Kidney (tissue), 14 donors: ENCODE measurements around the gene ROPN1B. TPM values are rescaled to one million over a fixed set of nuclear protein-coding genes. Genes with fewer than 3 reads are reported as not detected.

Source experiments
- DNase-seq, 5 donors: peaks; one replicate each; pipeline ENCODE4 v3.0.0-alpha.2; 2013 to 2020
- FAIRE-seq: peaks from 2 replicates; lab custom pipeline; 2012; peaks lifted over from hg19 to GRCh38; lab: Jason Lieb, UNC
- H3K27ac ChIP-seq, 2 donors: one replicate each; pipeline ENCODE4 v1.7.0; 2013; ENCODE audit warnings: low read depth in 2 of 2, low read length in 2 of 2, inconsistent platforms in 1 of 2
- H3K27me3 ChIP-seq: one replicate; pipeline ENCODE4 v1.7.1; 2013; ENCODE audit warnings: low read length, inconsistent platforms; ENCODE audit not compliant: control insufficient read depth, insufficient read depth
- H3K36me3 ChIP-seq, 3 donors: one replicate each; pipeline versions ENCODE4 v1.7.0 to v1.7.1; 2013; ENCODE audit warnings: low read length in 3 of 3, control low read depth in 1 of 3, inconsistent platforms in 1 of 3; ENCODE audit not compliant: insufficient read depth in 3 of 3, control insufficient read depth in 2 of 3
- H3K4me1 ChIP-seq, 3 donors: one replicate each; pipeline versions ENCODE4 v1.7.0 to v1.7.1; 2013; ENCODE audit warnings: low read length in 3 of 3, inconsistent platforms in 1 of 3, low read depth in 1 of 3; ENCODE audit not compliant: control insufficient read depth in 2 of 3, insufficient read depth in 2 of 3
- H3K4me3 ChIP-seq, 3 donors: one replicate each; pipeline versions ENCODE4 v1.7.0 to v1.8.1; 2013; ENCODE audit warnings: low read length in 3 of 3, control low read depth in 1 of 3, inconsistent platforms in 1 of 3
- H3K9ac ChIP-seq, 3 donors: one replicate each; pipeline versions ENCODE4 v1.7.0 to v1.7.1; 2013; ENCODE audit warnings: low read length in 3 of 3, control low read depth in 1 of 3, inconsistent platforms in 1 of 3
- H3K9me3 ChIP-seq, 3 donors: one replicate each; pipeline versions ENCODE4 v1.7.0 to v1.7.1; 2013; ENCODE audit warnings: low read length in 3 of 3, control low read depth in 1 of 3, inconsistent platforms in 1 of 3; ENCODE audit not compliant: control insufficient read depth in 2 of 3, insufficient read depth in 1 of 3
- intact Hi-C: fragments of 100-400 bp; cut with DNase I; formaldehyde crosslinking; loops from one replicate; pipeline ENCODE4 v1.11.1; 2022
- polyA plus RNA-seq: library from polyadenylated mRNA; stranded (reverse); fragments of 350-450 nt; fragmentation: Illumina TruSeq; extraction: RNeasy Lipid Tissue Mini Kit (QIAGEN cat#74804); gene quantifications from one replicate; pipeline ENCODE4 v1.2.3, GENCODE V29; 2014; ENCODE audit warnings: low read depth, low replicate concordance; ENCODE audit not compliant: insufficient read depth
- total RNA-seq: library from RNA; stranded (reverse); fragmentation: NEBNext Ultra II Directional; extraction: Animal tissue kit (Norgen Biotek cat#: 25700); gene quantifications from one replicate; pipeline ENCODE4 v1.2.1, GENCODE V29; 2021
- TF ChIP-seq, protein P1 (sequence below): IDR thresholded peaks from 3 replicates; pipeline ENCODE4 v1.5.1; 2012; ENCODE audit warnings: mild to moderate bottlenecking, moderate library complexity, borderline replicate concordance; ENCODE audit not compliant: insufficient read depth; ENCODE audit errors: extremely low read depth
- donor health status: control.
- donor health status: control.
- donor health status: control.
- donor health status: control.
- donor health status: control.
- donor health status: DM: yes; HTN: yes; CAD: no.
- donor health status: Normal renal cell carcinoma (clear cell type).

Gene ROPN1B
- total and polyA plus RNA-seq, 2 donors from 2014 or later: not detected

DNA sequence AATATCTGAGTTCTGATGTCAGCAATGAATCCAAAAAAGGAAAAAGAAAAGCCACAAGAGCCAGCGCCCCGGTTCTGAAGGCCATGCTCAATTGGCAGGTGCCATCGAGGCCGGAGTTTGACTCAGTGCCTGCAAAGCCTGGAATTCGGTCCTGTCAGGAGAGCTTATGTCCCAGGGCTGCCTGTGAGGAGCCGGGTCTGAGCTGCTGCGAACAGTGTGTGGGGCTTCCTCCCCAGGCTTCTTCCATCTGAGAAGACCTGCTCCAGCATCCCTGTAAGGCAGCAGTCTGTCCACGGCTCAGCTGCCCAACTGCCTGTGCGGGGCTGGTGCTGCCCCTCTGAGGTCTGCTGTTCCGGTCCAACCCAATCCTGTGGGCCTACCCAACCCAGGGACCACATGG lies 46.1 kb downstream of the ROPN1B start:
- H3K4me3 ChIP-seq: no peak overlapping the region
- H3K36me3 ChIP-seq: peaks cover 0 to 3% (median 2%) of the 10 kb centered on the region in 3 donors
- no peak for FAIRE-seq
- no peaks in the 10 kb centered on the region for H3K27me3 ChIP-seq
- intact Hi-C loops: no loop called here
- H3K4me1 ChIP-seq: no peaks in the 10 kb centered on the region
- peak in 1 of 5 donors; percentile 4 for DNase-seq
- no peak overlapping the region for H3K27ac ChIP-seq
- no peaks in the 10 kb centered on the region for H3K9me3 ChIP-seq
- no peak overlapping the region for H3K9ac ChIP-seq
- TF ChIP-seq, protein P1, sequence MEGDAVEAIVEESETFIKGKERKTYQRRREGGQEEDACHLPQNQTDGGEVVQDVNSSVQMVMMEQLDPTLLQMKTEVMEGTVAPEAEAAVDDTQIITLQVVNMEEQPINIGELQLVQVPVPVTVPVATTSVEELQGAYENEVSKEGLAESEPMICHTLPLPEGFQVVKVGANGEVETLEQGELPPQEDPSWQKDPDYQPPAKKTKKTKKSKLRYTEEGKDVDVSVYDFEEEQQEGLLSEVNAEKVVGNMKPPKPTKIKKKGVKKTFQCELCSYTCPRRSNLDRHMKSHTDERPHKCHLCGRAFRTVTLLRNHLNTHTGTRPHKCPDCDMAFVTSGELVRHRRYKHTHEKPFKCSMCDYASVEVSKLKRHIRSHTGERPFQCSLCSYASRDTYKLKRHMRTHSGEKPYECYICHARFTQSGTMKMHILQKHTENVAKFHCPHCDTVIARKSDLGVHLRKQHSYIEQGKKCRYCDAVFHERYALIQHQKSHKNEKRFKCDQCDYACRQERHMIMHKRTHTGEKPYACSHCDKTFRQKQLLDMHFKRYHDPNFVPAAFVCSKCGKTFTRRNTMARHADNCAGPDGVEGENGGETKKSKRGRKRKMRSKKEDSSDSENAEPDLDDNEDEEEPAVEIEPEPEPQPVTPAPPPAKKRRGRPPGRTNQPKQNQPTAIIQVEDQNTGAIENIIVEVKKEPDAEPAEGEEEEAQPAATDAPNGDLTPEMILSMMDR: no peak

DNA sequence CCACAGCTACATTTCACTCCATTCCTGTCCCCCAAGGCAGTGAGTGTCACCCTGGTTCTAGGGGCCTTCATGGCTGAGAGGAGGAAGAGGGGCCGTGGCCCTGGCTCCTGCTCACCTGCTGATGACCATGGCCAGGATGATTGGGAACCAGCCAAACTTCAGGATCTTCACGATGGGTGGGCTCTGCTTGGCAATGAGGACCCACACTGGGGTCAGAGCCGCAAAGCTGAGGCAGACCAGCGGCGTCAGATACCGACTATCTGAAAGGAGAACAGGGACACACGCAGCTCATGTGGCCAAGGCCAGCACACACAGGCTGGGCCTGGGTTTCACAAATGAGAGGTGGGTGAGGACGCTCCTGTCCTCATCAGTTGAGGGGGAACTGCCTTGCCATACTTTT lies 47.6 kb downstream of the ROPN1B start:
- DNase-seq: peak in 1 of 5 donors; percentile 4
- intact Hi-C loops: no loop called here
- H3K27me3 ChIP-seq: no peaks in the 10 kb centered on the region
- H3K4me1 ChIP-seq: no peaks in the 10 kb centered on the region
- TF ChIP-seq, protein P1: no peak
- FAIRE-seq: no peak
- no peaks in the 10 kb centered on the region for H3K9me3 ChIP-seq
- no peak overlapping the region for H3K9ac ChIP-seq
- no peak overlapping the region for H3K27ac ChIP-seq
- no peak overlapping the region for H3K4me3 ChIP-seq
- peaks cover 0 to 3% (median 2%) of the 10 kb centered on the region in 3 donors for H3K36me3 ChIP-seq

DNA sequence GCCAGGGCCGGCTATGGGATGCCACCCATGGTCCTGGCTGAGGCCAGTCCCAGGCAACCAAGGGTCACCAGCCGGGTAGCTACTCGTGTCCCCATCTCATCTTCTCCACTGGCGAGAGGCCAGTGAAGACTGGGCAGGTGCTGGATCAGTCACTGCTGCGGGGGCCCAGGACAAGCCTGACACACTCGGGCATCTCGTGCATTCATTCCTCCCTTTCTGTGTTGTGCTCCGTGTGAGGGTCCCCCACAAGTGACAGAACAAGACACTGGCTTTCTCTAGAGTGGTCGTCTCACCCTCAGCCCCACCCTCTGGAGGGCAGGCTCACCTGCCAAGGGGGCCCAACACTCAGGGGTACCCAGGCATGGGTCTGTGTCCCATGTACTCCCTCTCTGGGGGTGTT lies 48.4 kb downstream of the ROPN1B start:
- Histone ChIP-seq H3K9me3 (no peaks in the 10 kb centered on the region), H3K4me1 (no peaks in the 10 kb centered on the region), H3K4me3 (no peak overlapping the region), H3K27me3 (no peaks in the 10 kb centered on the region), H3K36me3 (peaks cover 0 to 3% (median 2%) of the 10 kb centered on the region in 3 donors), H3K9ac (no peak overlapping the region), H3K27ac (no peak overlapping the region)
- no peak for DNase-seq
- FAIRE-seq: no peak
- intact Hi-C loops: no loop called here
- TF ChIP-seq, protein P1: no peak

DNA sequence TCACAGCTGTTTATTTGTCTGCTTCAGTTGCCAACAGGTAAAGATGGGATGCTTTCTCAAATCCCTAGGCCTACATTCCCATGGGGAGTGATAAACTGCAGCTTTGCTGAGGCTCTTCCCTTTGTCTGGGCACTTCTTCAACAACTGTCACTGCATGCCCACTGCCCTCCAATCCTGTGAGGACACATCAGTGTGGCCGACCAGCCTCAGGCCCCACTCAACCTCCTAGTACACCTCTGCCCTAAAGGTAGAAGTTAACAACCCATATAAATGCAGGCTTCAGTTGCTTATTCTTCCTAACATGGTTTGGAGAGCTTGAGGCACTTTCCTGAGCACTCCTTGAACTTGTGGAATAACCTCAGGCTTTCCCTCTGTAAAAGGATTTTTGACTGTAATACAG lies 49.6 kb downstream of the ROPN1B start:
- Histone ChIP-seq H3K4me3 (no peak overlapping the region), H3K36me3 (peaks cover 0 to 3% (median 2%) of the 10 kb centered on the region in 3 donors), H3K4me1 (no peaks in the 10 kb centered on the region), H3K9me3 (no peaks in the 10 kb centered on the region), H3K27me3 (no peaks in the 10 kb centered on the region), H3K27ac (no peak overlapping the region), H3K9ac (no peak overlapping the region)
- FAIRE-seq (no peak), DNase-seq (peak in 1 of 5 donors; percentile 2)
- intact Hi-C loops: no loop called here
- TF ChIP-seq, protein P1: no peak
